Measurements from ENCODE around the gene TUFT1.

- TF ChIP-seq CTCF (IDR thresholded peaks at IDR 0.05) (no peak), POLR2A (IDR thresholded peaks at IDR 0.05) (no peak)
These were observed 31.3 kb upstream of the TUFT1 start for GRCh38 chr1:151508833-151509232.
